Mucosa of rectum (tissue), 2 donors: ENCODE measurements around the gene UBAP2L.
"Not testable (repeated sequence)": the region's sequence is repeated elsewhere in the genome, so short reads cannot be mapped to it uniquely, and the experiment has no call there.

Experiments used
- H3K27ac ChIP-seq, 2 donors: one replicate each; pipeline ENCODE4 v1.7.0; 2013; ENCODE audit warnings: inconsistent platforms in 2 of 2, low read depth in 2 of 2, low read length in 2 of 2
- H3K27me3 ChIP-seq, 2 donors: one replicate each; pipeline ENCODE4 v1.7.0; 2013; ENCODE audit warnings: low read length in 2 of 2; ENCODE audit not compliant: control insufficient read depth in 2 of 2, insufficient read depth in 2 of 2
- H3K36me3 ChIP-seq, 2 donors: one replicate each; pipeline ENCODE4 v1.7.0; 2013; ENCODE audit warnings: low read length in 2 of 2; ENCODE audit not compliant: control insufficient read depth in 2 of 2, insufficient read depth in 2 of 2
- H3K4me1 ChIP-seq, 2 donors: one replicate each; pipeline ENCODE4 v1.7.0; 2013; ENCODE audit warnings: low read length in 2 of 2, mild to moderate bottlenecking in 1 of 2; ENCODE audit not compliant: control insufficient read depth in 2 of 2, insufficient read depth in 2 of 2
- H3K4me3 ChIP-seq, 2 donors: one replicate each; pipeline ENCODE4 v1.7.0; 2013; ENCODE audit warnings: low read length in 2 of 2
- H3K9ac ChIP-seq, 2 donors: one replicate each; pipeline ENCODE4 v1.7.0; 2013; ENCODE audit warnings: low read length in 2 of 2, low read depth in 1 of 2, mild to moderate bottlenecking in 1 of 2
- H3K9me3 ChIP-seq, 2 donors: one replicate each; pipeline ENCODE4 v1.7.0; 2013; ENCODE audit warnings: low read length in 2 of 2; ENCODE audit not compliant: control insufficient read depth in 2 of 2
- donor health status: healthy.
- donor health status: Normal muscosa, but diverticular disease.

The UBAP2L gene

DNA sequence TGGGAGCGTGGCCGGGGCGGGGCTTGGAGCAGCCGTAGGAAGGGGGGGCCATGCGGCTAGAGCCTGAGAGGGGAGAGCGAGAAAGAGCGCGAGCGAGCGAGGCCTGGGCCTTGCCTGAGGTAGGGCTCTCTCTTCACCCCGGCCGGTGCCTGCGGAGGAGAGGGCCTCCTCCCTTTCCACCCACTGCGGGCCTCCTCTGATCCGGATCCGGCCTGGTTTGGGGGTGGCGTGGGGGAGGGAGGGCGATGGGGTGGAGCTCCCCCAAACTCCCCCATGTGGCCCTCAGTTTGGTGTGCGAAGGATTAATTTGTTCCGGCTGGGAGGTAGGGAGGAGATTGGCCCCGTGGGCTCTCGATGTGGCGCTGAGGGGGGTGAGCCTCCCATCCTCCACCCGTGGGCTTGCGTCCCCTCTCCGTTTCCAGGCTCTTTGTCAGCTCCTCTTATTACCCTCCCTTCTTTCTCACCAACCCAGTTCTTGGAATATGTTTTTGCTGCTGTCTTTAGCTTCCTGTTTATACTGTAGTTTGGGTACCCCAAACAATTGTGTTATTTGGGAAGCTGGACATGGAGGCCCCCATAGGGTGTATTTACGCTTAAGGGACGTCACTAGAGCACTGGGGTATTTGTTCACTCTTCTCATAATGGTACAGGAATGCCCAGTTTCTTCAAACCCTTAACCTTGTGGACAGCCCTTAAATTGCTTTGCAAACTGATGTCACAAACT, 685 bp downstream of the UBAP2L start:
- Histone ChIP-seq H3K27me3 (no peaks in the 10 kb centered on the region), H3K9ac (peak overlapping the region; percentile 71 to 88), H3K36me3 (peaks cover 15 to 19% of the 10 kb centered on the region in 2 donors), H3K4me1 (peaks cover 18 to 23% of the 10 kb centered on the region in 2 donors), H3K27ac (peak overlapping the region; percentile 88 to 89), H3K4me3 (peak overlapping the region; percentile 75 to 88), H3K9me3 (no peaks in the 10 kb centered on the region)

DNA sequence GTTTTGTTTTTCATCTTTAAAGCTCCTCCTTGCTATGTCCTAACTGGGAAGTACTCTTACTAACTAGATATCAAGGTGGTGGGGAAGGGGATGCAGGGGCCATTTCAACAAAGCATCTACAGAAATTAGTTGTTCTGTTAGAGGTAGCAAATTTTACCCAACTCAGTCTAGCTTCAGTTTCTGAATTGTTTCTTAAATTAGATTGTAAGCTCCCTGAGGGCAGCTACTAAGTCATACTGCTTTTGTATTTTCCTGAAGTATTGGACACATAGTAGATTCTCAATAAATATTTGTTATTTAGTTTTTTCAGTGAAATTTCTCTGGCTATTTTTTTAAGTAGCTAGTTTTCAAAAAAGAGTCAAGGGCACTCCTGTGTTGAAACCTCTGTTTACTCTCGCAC, 1.8 kb downstream of the UBAP2L start:
- Histone ChIP-seq H3K27me3 (no peaks in the 10 kb centered on the region), H3K4me3 (peak overlapping the region in 1 of 2 donors; percentile 88), H3K36me3 (peaks cover 21 to 24% of the 10 kb centered on the region in 2 donors), H3K4me1 (peaks cover 18 to 23% of the 10 kb centered on the region in 2 donors), H3K27ac (no peak overlapping the region), H3K9me3 (no peaks in the 10 kb centered on the region), H3K9ac (peak overlapping the region in 1 of 2 donors; percentile 71)

- no peaks in the 10 kb centered on the region for H3K27me3 ChIP-seq
- no peaks in the 10 kb centered on the region for H3K9me3 ChIP-seq
- no peak overlapping the region for H3K27ac ChIP-seq
- H3K9ac ChIP-seq = peak overlapping the region in 1 of 2 donors; percentile 18
- H3K4me1 ChIP-seq = peaks cover 18 to 23% of the 10 kb centered on the region in 2 donors
- H3K4me3 ChIP-seq = no peak overlapping the region
- H3K36me3 ChIP-seq = peaks cover 21 to 24% of the 10 kb centered on the region in 2 donors
These were observed 2.2 kb downstream of the UBAP2L start for GRCh38 chr1:154222918-154223317.

DNA sequence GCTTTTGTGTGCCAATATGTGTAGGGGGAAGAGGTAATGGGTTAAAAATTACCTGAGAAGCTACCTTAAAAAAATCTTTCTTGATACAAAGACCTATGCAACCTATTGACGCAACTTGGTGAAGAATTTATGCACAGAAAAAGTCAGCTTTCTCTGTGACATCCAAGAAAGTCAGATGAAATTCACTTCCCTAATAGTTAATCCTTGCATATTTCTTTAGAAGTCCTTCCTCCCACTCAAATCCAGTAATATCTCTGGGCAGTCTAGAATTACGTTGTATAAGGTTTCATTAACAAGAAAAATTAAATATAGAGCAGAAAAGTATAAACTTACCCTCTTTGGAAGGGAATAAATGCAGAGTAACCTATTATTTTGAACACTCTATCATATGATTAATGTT, 2.9 kb downstream of the UBAP2L start:
- Histone ChIP-seq H3K4me3 (no peak overlapping the region), H3K4me1 (peaks cover 18 to 19% of the 10 kb centered on the region in 2 donors), H3K9ac (no peak overlapping the region), H3K27me3 (no peaks in the 10 kb centered on the region), H3K36me3 (peaks cover 23 to 24% of the 10 kb centered on the region in 2 donors), H3K27ac (no peak overlapping the region), H3K9me3 (no peaks in the 10 kb centered on the region)

DNA sequence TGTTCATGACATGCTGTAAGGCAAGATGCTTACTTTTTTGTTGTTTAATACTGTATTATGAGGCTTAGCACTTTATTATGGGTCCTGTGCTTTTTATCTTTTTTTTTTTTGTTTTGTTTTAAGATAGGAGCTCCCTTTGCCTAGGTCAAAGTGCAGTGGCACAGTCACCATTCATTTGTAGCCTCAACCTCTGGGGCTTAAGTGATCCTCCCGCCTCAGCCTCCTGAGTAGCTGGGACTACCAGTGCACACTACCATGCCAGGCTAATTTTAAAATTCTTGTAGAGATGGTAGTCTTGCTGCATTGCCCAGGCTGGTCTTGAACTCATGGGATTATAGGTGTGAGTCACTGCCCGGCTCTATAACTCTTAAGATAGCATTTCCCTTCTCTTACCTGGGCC, 4.6 kb downstream of the UBAP2L start:
- Histone ChIP-seq H3K4me1 (peaks cover 9 to 10% of the 10 kb centered on the region in 2 donors), H3K36me3 (peaks cover 27 to 40% of the 10 kb centered on the region in 2 donors), H3K4me3 (no peak overlapping the region), H3K9ac (no peak overlapping the region), H3K27me3 (no peaks in the 10 kb centered on the region), H3K9me3 (no peaks in the 10 kb centered on the region), H3K27ac (no peak overlapping the region)

- H3K9me3 ChIP-seq, H3K27ac ChIP-seq, H3K9ac ChIP-seq, H3K4me1 ChIP-seq, H3K4me3 ChIP-seq, H3K27me3 ChIP-seq: not testable (repeated sequence)
- H3K36me3 ChIP-seq = peaks cover 49 to 72% of the 10 kb centered on the region in 2 donors
These were observed 10.4 kb downstream of the UBAP2L start for GRCh38 chr1:154231112-154231511.

GRCh38 chr1:154233127-154233526, 12.4 kb downstream of the UBAP2L start:
- peaks cover 59 to 82% of the 10 kb centered on the region in 2 donors for H3K36me3 ChIP-seq
- H3K27me3 ChIP-seq, H3K9me3 ChIP-seq, H3K4me1 ChIP-seq, H3K27ac ChIP-seq, H3K4me3 ChIP-seq, H3K9ac ChIP-seq: not testable (repeated sequence)

- Histone ChIP-seq H3K9me3 (no peaks in the 10 kb centered on the region), H3K9ac (no peak overlapping the region), H3K4me3 (no peak overlapping the region), H3K36me3 (peaks cover 62 to 79% of the 10 kb centered on the region in 2 donors), H3K27me3 (no peaks in the 10 kb centered on the region), H3K27ac (no peak overlapping the region), H3K4me1 (no peaks in the 10 kb centered on the region)
These were observed 16.1 kb downstream of the UBAP2L start for GRCh38 chr1:154236855-154237254.

DNA sequence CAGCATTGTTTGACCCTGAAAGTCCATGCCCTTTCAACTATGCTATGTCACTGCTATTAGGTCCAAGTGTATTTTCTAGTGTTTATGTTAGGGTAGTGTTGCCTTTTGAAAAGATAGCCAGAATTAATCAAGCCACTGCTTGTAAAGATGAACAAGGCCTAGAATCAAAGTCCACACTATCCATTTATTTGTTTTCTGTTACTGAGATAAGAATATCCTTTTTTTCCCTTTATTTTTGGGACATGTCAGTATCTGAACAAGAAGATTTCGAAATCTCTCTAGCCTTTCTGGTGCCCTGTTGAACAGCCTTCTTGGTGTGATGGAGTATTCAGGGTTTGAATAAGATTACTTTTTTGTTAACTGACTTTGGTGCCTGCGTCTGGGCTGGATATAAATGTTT, 16.7 kb downstream of the UBAP2L start:
- Histone ChIP-seq H3K27ac (no peak overlapping the region), H3K9ac (no peak overlapping the region), H3K36me3 (peaks cover 68 to 82% of the 10 kb centered on the region in 2 donors)

GRCh38 chr1:154237880-154238506, 17.2 kb downstream of the UBAP2L start:
- H3K9me3 ChIP-seq = no peaks in the 10 kb centered on the region
- H3K27me3 ChIP-seq = no peaks in the 10 kb centered on the region
- no peaks in the 10 kb centered on the region for H3K4me1 ChIP-seq
- H3K27ac ChIP-seq = no peak overlapping the region
- H3K36me3 ChIP-seq = peaks cover 72 to 86% of the 10 kb centered on the region in 2 donors
- no peak overlapping the region for H3K4me3 ChIP-seq
- H3K9ac ChIP-seq = no peak overlapping the region

More for the DNA sequence above, 16.7 kb downstream of the UBAP2L start:
- Histone ChIP-seq H3K4me1 (no peaks in the 10 kb centered on the region), H3K9me3 (no peaks in the 10 kb centered on the region), H3K4me3 (no peak overlapping the region), H3K27me3 (no peaks in the 10 kb centered on the region)
